Fibroblast of villous mesenchyme (primary cell): Measurements from ENCODE around the gene GALK2. TPM values are rescaled to one million over a fixed set of nuclear protein-coding genes. Genes with fewer than 3 reads are reported as not detected.

ENCODE experiments used
- DNase-seq: peaks from one replicate; pipeline ENCODE4 v3.0.0-alpha.2; 2010; ENCODE audit warnings: low read depth
- H3K4me3 ChIP-seq: 2 replicates; pipeline ENCODE4 v1.5.1; 2011; ENCODE audit warnings: low read depth, mild to moderate bottlenecking, low read length
- CTCF ChIP-seq: IDR thresholded peaks from 2 replicates; pipeline ENCODE4 v1.5.1; 2012; ENCODE audit warnings: low read depth, mild to moderate bottlenecking, low read length; ENCODE audit not compliant: insufficient read depth
- total RNA-seq: library from RNA; depleted of rRNA; stranded (reverse); fragments of >200 nt; gene quantifications from 2 replicates; pipeline ENCODE4 v1.2.3, GENCODE V29; 2012

Gene GALK2
- total RNA-seq, 1 donor: 58.7 TPM

DNA sequence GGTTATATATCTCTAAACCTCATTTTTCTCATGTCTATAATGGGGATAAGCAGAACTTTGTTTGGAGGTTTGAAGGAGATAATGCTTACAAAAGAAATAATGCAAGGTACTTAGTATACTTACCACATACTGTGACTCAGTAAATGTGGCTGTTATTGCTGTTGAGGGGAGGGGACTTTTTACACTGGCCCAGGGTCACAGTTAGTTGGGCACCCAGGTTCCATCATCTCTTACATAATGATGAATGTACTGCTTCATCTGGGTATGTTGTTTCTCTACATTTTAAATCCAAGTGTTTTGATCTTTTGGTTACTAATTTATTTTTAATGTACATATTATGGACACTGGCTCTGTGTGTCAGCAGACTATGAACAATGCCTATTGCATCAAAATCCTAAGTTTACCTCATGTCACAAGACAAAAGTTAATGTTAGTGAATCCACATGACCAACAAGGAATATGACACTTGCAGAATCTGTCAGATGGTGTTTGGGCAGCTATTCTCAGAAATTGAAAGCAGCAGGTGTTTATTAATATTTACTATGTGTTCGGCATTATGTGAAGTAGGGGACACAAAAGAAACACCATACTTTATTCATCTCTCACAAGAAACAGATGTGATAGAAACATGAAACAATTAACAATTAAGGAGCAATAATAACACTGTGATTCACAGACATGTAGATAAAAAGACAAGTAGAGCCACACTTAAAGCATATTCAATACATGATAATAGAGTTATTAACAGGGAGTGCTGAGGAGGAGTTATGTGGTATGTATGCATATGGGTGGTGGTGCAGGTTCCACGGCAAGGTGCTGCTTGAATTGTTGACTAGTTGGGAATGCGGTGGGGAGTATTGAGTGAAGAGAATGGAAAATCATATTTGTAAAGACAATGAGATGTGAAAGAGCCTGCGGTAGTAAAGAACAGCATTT lies 109.7 kb downstream of the GALK2 start:
- no peak for TF ChIP-seq CTCF
- no peak overlapping the region for H3K4me3 ChIP-seq
- DNase-seq: no peak

DNA sequence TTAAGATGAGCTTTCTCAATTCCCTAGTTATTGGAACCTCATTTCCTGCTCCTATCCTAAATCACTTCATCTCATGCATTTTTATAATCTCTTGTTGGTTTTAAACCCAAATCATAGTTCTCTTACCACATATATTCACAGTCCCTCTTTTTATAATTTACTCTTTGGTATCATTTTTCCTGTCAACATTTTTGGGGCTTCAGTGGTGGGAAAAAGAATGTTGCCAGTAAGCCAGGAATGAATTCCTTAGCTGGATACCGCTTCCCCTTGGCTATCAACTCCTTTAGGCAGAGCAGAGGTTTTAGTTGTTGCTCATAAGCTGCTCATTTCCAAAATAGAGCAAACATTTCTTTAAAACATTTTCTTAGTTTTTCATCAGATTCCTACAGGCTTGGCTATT lies 112.3 kb downstream of the GALK2 start:
- peak; percentile 65 for DNase-seq
- TF ChIP-seq CTCF: no peak
- no peak overlapping the region for H3K4me3 ChIP-seq

GRCh38 chr15:49286649-49287404 lies 116.8 kb downstream of the GALK2 start:
- DNase-seq: peak; percentile 69
- TF ChIP-seq CTCF: no peak
- no peak overlapping the region for H3K4me3 ChIP-seq

DNA sequence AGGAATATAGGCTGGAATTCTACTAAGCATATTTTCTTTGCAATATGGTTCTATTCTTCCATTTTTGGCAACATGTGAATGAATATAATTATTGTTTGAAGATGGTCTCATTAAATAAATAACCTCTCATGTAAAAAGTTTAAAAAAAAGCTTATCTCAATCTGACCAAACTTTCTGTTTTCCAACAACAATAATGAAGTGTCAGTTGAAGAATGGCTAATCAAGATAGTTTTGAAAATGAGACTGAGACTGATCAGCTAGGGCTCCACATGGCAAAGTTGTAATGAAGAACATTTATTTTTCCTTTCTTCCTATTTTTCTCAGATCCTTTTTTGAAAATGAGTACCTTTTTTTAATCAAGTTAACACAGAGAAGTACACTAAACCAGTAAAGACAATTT lies 117.4 kb downstream of the GALK2 start:
- H3K4me3 ChIP-seq: no peak overlapping the region
- no peak for DNase-seq
- no peak for TF ChIP-seq CTCF

- no peak for DNase-seq
- TF ChIP-seq CTCF: no peak
- H3K4me3 ChIP-seq: no peak overlapping the region
These were observed 118.3 kb downstream of the GALK2 start for GRCh38 chr15:49288391-49288790.

DNA sequence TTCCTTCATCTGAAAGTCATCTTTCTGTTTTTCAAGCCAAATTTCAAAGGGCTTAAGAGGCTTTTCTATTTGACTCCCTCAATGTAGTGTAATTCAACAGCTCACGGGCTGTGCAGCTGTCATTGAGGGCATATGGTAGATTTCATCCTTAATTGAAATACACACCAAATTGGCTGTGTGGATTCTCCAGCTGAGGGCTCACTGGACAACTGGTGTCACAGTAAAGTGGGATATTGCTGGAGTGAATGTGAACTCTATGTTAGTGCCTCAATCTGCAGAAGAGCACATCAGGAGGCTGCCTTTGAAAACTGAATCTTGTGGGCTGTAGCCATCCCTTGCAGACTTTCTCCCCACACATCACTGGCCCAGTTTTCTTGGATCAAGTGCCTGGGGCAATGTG lies 120.1 kb downstream of the GALK2 start:
- TF ChIP-seq CTCF: no peak
- DNase-seq: no peak

More for the DNA sequence above, 120.1 kb downstream of the GALK2 start:
- no peak overlapping the region for H3K4me3 ChIP-seq
